Measurements from ENCODE around the gene TMEM169.

DNA sequence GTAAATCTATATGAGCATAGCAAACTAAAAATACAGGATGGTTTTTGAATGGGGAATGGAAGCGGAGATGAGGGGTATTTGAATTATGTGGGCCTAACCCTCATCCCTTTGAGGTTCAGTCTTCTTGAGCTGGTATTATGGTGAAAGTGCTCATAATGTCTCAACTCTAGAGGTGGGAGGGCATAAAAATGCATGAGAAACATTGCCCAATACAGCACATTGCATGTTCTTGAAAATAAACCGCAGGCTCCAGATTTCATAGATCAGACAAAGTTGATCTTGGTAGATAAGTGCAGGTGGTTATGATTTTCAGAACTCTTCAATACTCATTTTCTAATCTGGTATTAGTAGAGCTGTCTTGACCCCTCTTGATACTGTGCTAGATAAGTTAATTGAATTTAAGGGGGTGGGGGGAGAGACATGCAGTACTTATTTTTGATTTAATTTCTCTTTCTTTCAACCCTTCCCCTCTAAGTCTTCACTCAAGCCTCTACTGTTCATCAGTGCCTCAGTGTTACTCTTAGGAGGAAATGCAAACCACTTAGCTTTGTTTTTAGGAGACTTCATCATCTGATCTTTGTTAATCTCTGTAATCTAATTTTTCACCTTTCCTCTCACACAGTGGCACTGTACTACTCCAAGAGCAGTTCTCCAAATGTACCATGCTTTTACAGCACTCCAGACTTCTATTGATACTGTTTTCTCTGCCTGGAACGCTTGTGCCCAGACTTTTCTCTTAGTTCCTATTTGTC lies 49.6 kb downstream of the TMEM169 start:
- TF ChIP-seq, protein P1, sequence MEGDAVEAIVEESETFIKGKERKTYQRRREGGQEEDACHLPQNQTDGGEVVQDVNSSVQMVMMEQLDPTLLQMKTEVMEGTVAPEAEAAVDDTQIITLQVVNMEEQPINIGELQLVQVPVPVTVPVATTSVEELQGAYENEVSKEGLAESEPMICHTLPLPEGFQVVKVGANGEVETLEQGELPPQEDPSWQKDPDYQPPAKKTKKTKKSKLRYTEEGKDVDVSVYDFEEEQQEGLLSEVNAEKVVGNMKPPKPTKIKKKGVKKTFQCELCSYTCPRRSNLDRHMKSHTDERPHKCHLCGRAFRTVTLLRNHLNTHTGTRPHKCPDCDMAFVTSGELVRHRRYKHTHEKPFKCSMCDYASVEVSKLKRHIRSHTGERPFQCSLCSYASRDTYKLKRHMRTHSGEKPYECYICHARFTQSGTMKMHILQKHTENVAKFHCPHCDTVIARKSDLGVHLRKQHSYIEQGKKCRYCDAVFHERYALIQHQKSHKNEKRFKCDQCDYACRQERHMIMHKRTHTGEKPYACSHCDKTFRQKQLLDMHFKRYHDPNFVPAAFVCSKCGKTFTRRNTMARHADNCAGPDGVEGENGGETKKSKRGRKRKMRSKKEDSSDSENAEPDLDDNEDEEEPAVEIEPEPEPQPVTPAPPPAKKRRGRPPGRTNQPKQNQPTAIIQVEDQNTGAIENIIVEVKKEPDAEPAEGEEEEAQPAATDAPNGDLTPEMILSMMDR (IDR thresholded peaks at IDR 0.05), result no peak
- TF ChIP-seq POLR2AphosphoS5 (IDR thresholded peaks at IDR 0.05) (no peak), EP300 (IDR thresholded peaks at IDR 0.05; ENCODE audit: low read depth) (no peak), POLR2A (IDR thresholded peaks at IDR 0.05) (no peak)

Data from transverse colon (tissue), 4 donors.